CMK (cell line): ENCODE results near the gene ZFP36L2.

Source experiments
- DNase-seq: peaks from one replicate; pipeline ENCODE4 v3.0.0-alpha.2; 2010; ENCODE audit warnings: low read depth

The ZFP36L2 gene

DNA sequence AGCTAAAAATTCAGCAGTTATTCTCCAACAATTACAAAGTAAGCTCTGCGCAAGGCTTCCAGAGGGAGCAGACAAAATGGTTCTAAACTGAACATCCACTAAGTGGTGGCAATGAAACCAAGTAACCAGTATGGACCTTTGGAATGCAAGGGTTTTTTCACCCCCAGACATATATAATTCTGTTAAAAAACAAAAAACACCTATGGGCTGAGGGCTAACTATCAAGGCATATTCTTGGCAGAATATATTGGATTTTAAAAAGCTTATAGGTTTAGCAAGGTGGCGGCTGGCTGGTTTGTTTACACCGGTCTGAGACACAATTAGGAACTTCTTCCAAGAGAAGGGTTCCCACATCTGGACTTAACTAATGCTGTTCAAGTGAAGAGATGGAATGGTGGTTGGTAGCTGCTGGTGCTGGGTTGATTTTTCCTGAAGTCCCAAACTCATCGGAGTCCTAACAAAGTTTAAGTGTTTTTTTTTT is 2.8 kb downstream of the ZFP36L2 start:
- DNase-seq = no peak

DNA sequence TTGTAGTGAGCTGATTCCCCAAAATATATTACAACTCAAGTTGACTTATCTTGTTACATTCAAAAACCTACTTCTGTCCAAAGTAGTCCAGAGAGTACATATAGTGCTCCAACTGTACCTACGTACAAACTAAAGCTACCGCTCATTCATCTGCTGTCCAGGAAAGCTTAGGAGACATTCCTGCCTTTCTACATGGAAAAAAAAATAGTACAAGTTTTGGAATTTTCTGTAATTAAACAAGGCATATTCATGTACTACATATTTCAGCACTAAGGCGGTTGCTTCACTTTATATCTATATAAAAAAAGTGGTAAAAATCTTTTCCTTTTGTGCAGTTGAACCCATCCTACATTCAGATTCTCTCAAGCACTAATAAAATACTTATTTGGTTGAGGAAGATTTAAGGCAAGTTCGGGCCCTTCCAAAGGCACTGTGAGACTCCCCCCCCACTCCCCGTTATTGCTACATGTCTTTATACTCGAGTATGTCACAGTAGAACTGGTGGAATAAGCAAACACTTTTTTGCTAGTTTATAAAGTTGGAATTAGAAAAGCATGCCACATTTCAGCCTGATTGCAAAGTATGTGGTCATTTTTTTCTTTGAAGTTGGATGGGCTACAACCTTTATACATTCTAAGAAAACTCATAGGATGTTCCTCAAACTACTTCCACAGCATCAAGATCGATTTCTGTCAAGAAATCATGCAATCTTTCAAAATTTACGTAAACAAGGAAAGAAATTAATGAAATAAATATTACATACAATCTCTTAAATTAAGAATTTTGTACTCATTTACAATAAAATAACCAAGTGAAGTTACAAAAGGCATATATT is 3.7 kb downstream of the ZFP36L2 start:
- no peak for DNase-seq

DNA sequence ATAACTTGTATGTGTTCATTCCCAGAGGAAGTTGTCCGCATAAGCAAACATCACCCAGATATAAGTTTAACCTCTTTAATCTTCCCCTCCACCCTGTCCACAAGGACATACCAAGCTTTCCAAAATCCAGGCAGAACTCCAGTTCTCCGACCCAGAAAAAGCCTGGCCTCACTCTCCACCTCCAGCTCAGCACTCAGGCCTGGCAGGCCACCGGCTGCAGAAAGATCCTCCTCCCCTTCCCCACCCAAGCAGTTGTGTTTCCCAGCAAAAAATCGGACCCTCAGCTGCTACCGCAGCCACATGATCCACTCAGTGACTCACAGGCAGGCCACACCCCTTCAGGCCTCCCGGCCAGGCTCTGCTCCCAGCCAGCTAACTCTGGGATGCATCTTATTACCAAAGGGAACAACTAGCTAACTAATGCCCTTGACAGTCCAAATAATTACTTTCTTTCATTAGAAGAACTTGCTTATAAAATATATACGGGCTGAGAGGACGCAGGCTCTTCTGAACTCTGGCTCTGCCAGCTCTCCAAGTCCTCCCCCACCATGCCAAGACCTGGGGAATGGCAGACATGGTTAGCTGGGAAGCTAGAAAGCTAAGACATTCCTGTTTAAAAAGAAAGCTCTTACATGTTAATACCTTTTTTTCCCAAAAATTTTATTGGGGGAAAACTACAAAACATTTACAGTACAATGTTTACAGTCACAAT is 4.5 kb downstream of the ZFP36L2 start:
- peak; percentile 80 for DNase-seq

DNA sequence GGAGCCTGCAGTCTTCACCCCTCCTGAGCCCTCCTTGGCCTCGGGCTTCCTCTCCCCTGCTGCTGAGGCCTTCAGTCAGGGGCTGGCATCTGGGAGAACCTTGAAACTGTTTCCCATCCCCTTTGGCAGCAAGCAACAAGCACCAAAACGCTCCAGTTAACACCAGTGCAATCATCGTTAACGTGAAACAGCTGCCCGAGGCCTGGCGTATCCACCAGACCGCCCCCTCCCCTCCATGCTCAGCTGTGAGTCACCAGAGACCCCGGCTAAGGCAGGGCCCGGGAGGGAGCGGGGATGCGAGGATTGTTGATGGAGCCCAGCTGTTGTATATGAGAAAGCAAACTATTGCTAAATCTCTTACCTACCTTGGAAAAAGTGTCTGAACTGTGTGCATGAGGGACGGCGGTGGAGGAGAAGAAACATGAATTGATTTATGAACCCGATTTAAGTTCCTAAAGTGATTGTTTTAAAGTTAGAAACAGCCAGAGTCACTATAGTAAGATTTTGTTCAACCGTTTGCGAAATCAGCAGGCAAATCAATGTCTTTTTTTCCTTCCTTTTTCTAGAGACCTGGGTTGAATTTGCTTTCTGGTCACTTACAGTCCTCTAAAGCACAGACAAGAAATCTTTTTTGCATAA is 5.2 kb downstream of the ZFP36L2 start:
- DNase-seq = no peak

DNA sequence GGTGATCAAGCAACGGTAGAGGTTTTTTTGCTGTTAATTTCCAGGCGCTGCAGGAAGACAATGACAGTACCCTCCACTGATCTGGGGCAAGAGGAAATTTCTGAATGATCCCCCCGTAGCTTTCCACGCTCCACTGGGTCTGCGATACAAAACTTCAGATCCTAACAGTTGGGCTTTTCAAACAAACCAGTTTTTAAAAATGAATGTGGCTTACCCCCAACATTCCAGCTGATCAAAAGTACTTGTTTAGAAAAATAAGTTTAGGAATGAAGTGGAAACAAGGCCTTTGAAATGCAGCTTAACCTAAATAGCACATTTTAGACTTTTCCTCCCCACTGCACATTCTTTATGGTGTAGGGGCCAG is 5.7 kb downstream of the ZFP36L2 start:
- DNase-seq = no peak

DNA sequence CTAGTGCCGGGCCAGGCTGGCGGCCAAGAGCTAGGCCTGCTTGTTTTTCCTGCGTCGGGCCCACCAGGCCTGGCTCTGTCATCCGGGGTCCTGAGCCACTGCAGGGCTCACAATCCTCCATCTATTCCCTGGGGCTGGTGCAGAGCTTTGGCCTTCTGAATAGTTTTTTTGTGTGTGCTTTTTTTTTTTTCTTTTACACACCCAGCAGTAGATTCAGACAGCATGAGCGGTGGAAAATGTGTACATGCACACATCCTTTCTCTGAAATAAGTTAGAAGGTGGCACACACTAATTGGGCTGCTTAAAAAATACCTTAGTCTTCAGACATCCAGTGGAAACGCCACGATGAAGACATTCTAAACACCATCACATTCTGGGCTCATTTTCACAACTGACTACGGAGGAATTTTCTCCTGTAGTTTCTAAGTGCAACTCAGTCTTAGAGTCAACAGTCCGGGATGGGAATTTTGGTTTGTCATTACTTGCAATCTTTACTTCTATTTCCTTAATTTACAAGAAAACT is 6.1 kb downstream of the ZFP36L2 start:
- DNase-seq = no peak

DNA sequence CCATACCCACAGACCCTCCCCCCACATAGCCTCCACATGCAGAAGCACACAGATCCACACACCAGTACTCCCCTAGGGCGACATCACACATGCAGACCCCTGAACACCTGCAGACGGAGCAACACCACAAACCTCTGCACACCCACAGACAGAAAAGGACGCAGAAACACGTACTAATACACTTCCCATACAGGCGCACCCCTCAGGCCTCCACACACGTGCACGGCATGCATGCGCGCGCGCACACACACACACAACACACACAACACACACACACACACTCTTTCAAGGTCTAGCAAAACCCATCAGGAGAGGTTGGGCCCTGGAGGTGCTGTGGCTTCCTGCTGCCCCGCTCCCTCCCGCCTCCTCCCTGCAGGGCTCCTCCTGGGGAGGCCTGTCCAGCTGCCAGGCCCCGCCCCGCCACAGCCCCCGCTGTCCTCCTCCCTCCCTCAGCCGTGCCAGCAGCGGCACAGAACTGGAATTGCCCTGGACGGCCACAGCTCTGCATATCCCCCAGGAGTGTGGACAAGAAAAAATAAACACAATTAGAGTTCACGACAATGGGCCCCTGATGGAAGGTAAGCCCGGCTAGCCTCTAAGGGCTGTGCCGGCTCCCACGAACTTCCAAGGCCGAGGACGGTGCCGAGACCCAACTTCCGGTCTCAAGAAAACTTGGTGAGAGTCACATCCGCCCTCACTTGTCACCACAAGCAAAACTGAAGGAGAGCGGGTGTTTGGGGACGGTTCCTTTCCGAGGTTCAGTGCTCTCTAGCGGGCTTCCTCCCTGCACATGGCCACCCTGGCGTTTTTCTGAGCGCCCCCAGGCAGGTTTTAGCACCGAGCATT is 6.8 kb downstream of the ZFP36L2 start:
- peak; percentile 90 for DNase-seq

DNA sequence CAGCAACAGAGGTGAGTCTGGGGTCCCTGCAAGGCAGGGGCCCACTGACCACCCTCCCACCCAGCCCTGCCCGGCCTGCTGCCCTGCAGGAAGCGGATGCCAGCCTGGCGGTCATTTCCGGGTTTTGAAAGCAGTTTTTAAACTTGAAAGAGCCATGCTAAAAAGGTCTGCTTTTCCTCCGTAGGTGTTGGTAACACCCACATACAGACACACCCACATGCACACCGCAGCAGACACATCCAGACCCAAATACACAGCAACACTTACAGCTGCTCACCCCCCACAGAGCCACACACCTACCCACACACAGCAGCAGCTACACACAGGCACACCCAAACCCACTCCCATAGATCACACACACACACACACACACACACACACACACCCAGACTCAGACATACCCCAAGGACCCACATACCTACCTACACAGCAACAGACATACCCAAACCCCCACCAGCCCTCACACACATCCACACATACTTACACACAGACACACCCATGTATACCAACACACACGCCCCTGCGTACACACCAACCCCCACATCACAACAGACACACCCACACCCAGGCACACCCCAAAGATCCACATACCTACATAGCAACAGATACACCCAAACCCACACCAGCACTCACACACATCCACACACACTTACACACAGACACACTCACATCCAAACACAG is 7.6 kb downstream of the ZFP36L2 start:
- no peak for DNase-seq

DNA sequence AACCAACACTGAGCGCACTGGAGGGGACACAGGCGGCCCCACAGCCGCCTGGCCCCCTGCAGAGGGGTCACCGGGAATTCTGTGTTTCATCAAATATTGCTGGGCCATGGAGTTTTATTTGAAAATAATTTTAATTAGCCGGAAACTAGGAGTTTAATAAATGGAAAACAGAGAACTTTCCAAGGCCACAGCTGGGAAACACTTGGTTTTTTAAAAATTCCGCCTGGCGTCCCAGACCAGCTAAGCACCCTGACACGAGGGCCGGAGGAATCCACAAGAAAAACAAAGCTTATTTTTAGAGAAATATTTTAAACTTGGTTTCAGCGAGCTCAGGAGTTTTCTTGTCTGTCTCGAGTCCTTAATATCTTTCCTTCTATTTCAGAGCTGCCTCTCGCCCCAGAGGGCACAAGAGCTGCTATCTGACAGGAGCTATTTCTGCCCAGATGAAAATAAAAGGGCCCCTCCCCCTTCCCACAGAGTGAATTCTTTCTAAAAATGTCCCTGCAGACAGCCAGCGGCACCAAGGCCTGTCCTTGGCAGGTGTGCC is 8.2 kb downstream of the ZFP36L2 start:
- no peak for DNase-seq

DNA sequence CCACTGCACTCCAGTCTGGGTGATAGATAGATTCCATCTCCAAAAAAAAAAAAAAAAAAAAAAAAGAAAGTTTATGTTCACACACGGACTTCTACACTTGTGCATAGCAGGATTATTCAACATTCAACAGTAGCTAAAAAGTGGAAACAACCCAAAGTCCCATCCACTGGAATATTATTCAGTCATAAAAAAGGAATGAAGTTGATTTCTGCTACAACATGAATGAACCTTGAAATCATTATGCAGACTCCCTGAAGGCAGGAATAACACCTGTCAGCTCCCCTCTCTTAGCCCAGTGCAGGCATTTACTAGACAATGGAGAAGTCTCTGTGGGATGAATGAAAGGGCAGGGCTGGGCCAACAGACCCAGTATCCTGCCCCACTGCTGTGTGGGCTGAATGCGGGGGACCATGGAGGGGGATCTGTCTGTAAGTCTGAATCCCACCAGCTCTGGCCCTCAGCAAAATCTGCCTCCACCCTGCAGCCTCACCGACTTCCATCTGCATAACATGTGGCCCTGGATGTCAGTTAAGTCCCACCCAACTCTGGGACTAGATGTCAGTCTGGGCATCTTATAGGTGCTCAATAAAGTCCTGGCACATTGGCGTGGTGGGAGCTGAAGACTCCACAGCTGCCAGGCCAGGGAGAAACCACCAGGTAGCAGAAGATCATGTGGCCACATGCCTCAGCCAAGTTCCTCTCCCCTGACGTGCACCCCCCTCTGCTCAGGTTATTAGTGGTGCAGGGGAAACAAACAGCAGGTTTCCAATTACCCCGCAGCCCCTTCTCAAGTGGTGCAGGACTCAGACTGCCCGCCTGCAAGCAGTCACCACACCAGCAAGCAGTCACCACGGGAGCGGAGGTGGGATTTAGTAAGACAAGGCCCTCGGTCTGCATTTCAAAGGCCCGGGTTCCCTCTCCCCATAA is 8.9 kb downstream of the ZFP36L2 start:
- DNase-seq = no peak

DNA sequence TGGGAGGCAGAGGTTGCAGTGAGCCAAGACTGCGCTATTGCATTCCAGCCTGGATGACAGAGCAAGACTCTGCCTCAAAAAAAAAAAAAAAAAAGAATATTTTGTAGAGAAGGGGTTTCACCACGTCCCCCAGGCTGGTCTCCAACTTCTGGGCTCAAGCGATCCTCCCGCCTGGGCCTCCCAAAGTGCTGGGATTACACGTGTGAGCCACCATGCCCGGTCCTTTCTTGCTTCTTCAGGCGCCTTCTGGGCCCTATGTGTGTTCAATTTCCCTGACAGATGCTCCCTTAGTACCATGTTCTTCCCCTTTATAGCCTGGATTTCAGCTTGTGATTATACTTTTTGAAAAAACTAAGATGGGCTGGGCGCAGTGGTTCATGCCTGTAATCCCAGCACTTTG is 9.8 kb downstream of the ZFP36L2 start:
- DNase-seq = no peak

DNA sequence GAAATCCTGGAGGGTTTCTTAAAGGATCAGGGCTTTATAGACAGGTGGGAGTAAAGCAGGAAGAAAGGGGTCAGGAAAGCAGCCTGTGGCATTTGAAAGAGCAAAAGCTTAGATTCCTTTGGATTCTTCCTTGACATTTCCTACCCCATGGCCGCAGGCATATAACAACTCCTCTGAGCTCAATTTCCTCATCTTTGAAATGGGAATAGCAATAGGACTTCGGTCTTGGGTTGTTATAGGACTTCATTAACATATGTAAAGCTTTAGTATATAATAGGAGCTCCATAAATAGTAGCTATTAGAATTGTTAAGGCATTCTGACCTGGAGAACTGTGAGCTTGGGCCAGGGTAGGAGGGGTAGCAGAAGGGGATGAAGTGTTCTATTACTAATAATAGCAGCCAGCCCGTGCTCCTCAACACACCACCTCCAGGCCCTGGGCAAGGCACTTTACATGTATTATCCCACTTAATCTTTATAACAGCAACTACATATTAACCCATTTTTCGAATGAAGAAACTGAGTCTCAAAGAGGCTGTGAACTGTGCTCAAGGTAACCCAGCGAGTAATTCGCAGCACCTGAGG is 10.6 kb downstream of the ZFP36L2 start:
- DNase-seq = no peak

DNA sequence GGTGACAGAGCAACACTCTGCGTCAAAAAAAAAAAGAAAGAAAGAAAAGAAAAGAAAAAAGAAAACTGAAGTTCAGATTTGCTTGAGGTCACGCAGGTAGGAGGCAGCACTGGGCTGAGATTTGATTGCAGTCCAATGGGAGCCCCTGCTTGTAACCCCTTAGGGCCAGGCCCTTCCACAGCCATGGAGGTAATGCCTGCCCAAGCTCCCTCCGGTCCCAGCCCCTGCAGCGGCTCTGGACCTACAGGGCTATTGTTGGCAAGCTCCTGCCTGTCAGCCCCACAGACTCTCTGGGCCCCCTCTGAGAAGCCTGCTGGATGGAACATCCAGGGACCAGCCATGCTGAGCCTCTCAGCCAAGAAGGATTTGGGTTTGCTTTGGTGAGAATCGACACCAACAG is 12.2 kb downstream of the ZFP36L2 start:
- no peak for DNase-seq

DNA sequence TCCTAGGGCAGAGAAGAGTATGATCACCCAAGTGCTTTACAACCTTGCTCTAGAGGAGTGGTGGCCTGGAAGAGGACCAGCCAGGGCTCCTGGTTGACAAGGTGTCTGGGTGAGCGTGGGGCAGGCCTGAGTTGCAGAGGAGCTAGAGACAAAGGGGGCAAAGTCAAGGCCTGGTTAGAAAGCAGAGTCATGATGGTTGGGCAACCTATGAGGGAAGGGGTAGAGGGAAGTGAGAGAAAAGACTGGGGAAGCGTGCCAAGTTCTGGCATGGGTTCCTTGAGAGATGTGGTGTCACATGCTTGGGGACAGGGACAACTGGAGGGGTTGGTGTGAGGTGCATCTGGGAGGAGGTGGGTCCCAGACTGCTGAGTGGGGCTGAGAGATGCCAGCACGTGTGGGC is 13.5 kb downstream of the ZFP36L2 start:
- no peak for DNase-seq

DNA sequence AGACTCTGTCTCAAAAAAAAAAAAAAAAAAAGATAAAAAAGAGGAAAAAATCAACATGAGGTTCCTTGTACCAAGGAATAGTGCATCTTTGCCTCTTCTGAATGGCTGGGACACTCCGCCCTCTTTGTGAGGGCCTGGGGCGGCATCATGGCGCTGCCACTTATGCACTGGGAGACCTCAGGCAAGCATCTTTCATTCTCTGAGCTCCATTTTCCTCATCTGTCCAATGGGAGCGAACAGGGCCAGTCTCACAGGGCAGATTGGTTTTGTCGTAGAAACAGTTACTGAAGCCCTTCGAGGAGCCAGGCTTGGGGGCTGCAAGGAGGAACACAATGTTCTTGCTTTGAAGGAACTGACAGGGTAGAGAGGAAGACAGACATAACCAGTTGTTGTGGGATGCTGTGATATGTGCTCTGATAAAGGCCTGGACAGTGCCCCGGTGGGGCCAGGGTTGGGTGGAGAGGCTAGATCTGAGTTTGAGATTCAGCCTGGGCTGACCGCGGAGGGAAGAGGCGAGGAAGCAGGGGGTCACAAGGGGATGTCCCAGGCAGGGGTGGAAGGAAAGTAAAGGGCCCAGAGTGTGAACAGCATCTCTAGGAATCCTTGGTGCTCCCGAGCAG is 14.1 kb downstream of the ZFP36L2 start:
- peak; percentile 86 for DNase-seq

DNA sequence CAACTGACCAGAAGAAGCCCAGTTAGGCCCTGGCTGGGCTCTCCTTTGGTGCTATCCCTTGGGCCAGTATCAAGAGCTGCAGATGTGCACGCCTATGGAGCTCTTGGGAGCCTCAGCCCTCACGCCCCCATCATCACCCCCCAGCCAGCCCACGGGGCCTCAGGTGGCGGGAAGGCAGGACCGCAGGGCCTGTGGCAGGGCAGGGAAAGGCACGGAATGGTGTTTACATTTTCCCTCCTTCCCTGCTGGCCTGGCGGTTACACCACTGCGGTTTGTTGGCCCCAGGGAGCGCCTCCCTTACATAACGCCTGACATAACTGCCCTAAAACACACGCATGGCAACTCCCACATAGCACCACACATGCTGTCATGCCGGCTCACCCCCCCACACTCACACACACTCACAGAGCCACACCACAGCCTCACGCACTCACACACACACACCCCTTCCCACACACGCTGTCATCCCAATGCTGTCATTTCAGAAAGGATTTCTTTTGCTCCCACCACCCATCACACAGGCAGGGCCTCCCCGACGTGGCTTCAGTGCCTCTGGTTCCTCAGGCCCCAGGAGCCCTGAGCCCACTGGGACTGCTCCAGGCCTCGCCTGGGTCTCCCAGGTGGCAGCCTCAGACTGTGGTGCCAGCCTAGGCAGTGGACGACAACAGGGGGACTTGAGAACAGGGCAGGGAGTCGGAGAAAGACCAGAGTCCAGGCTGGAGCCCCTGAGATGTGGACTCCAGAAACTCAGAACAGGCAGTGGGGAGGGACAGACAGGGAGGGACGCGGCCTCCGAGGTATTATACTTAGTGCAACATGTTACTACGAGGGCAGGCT is 15.7 kb downstream of the ZFP36L2 start:
- DNase-seq = peak; percentile 85

DNA sequence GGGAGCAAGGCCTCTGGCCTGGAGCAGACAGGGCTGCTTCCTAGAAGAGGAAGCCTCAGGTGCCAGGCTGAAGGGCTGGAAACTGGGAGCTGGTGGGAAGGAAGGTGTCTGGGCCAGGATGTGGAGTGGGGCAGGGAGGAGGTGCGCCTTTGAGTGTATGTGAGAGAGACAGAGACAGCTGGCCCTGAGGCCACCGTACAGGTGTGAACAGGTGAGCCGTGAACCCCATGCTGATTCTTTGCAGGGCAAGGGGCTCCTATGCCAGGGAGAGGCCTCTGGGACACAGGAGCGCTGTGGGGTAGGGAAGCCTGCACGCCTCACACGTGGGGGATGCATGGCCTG is 16.3 kb downstream of the ZFP36L2 start:
- DNase-seq = no peak

DNA sequence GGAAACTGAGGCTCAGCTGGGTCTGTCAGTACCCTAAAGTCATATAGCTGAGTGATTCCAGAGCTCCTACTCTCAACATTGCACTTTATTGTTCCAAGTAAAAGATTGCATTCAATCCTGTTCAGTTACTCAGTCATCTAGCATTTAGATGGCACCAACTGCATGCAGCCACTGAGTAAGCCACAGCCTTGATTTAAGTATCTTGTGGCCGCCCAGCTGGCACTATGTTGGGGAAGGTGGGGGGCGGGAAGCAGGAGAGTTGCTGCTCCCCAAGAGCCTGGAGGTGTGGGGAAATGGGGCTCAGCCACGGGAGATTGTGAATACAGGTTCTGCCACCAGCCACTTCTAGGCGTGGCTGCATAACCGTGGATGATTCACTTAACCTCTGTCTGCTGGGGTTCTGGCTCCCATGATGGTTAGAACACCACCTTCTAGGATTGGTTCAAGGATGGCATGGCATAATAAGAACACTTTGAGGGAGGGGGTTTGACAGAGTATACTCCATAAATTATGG is 17.1 kb downstream of the ZFP36L2 start:
- no peak for DNase-seq
